Smooth muscle cell (in vitro differentiated cells): ENCODE data around the gene NEDD4L. TPM values are rescaled to one million over a fixed set of nuclear protein-coding genes. Genes with fewer than 3 reads are reported as not detected.
A peak's percentile ranks its signal among the peaks of the same experiment; 100 is the strongest.

Experiments used
- DNase-seq: peaks from one replicate; lab custom pipeline; 2025; ENCODE audit not compliant: unreplicated experiment; lab: John Stamatoyannopoulos, UW
- H2AFZ ChIP-seq: fragments of 200-600 bp; sonication (generic); 2 replicates; pipeline ENCODE4 v1.6.0; 2016; ENCODE audit warnings: antibody characterized with exemption, low read depth, mild to moderate bottlenecking
- H3F3A ChIP-seq: fragments of 200-600 bp; sonication (generic); 2 replicates; pipeline ENCODE4 v1.6.0; 2017; ENCODE audit warnings: antibody characterized with exemption, low read depth
- H3K27ac ChIP-seq: fragments of 200-600 bp; sonication (generic); 2 replicates; pipeline ENCODE4 v1.5.1; 2016; ENCODE audit warnings: low read depth, mild to moderate bottlenecking
- H3K27me3 ChIP-seq: fragments of 200-600 bp; sonication (generic); 2 replicates; pipeline ENCODE4 v1.6.1; 2016; ENCODE audit warnings: low read depth, mild to moderate bottlenecking
- H3K36me3 ChIP-seq: fragments of 200-600 bp; sonication (generic); 2 replicates; pipeline ENCODE4 v1.5.1; 2016; ENCODE audit warnings: low read depth
- H3K4me1 ChIP-seq: fragments of 200-600 bp; sonication (generic); 2 replicates; pipeline ENCODE4 v1.5.1; 2016; ENCODE audit warnings: low read depth
- H3K4me2 ChIP-seq: fragments of 200-600 bp; sonication (generic); 2 replicates; pipeline ENCODE4 v1.6.0; 2016; ENCODE audit warnings: mild to moderate bottlenecking
- H3K4me3 ChIP-seq: fragments of 200-600 bp; sonication (generic); 2 replicates; pipeline ENCODE4 v1.5.1; 2016; ENCODE audit warnings: mild to moderate bottlenecking
- H3K79me2 ChIP-seq: fragments of 200-600 bp; sonication (generic); 2 replicates; pipeline ENCODE4 v1.6.0; 2016; ENCODE audit warnings: low read depth, mild to moderate bottlenecking
- H3K9ac ChIP-seq: fragments of 200-600 bp; sonication (generic); 2 replicates; pipeline ENCODE4 v1.6.0; 2016; ENCODE audit warnings: low read depth
- H3K9me3 ChIP-seq: fragments of 200-600 bp; sonication (generic); replicated peaks from 2 replicates; pipeline ENCODE4 v1.5.1; 2016; ENCODE audit warnings: low read depth
- H4K20me1 ChIP-seq: fragments of 200-600 bp; sonication (generic); 2 replicates; pipeline ENCODE4 v1.6.0; 2016; ENCODE audit warnings: low read depth
- WGBS: methylation state at CpG from one replicate; pipeline ENCODE4 v1.1.7; 2016; ENCODE audit warnings: low lambda C conversion rate; 5-methylcytosine and 5-hydroxymethylcytosine counted together
- polyA plus RNA-seq: library from polyadenylated mRNA; unstranded; fragments of >200 nt; fragmentation: Nextera tagmentation; extraction: Ambion mirVana; gene quantifications from 2 replicates; pipeline ENCODE4 v1.2.1, GENCODE V29; 2016
- total RNA-seq: library from RNA; depleted of rRNA; stranded (reverse); fragments of >200 nt; gene quantifications from 2 replicates; pipeline ENCODE4 v1.2.3, GENCODE V29; 2014
- TF ChIP-seq, protein P1 (sequence below): fragments of 200-600 bp; sonication (generic); IDR thresholded peaks from 2 replicates; pipeline ENCODE4 v1.5.1; 2017; ENCODE audit warnings: borderline replicate concordance, mild to moderate bottlenecking, antibody characterized with exemption; ENCODE audit not compliant: insufficient read depth, poor library complexity, severe bottlenecking

Gene NEDD4L
- total and polyA plus RNA-seq, 2 experiments from 2014 or later: 8.7 to 41.3 TPM

DNA sequence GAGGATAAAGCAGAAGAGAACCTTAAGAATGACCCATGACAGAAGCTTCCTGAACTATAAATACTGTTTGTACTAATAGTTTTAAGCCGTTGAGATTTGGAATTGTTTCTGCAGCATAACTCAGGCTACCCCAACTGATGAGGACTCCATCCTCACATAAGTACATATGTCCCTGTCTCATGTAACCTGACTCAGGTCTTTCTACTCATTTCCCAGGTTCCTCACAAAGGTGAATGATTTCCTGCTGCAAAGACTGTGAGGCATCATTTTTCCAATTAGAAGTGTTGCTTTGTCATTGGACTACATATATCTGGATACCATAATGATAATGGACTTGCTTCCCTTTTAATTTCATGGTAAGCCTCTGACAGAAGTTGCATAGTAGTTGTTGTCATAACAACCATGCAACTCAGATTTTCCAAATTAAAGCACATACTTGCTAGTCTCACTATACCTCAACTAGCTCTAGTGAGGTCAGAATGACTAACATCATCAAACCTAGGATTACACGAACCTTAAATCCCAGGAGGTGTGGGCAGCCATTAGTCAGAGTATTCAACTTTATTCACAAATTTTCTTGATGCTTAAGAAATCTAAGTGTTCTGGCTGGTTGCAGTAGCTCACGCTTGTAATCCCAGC lies 38.0 kb upstream of the NEDD4L start:
- Histone ChIP-seq H3K36me3 (no peaks in the 10 kb centered on the region), H3K4me1 (peaks cover 7% of the 10 kb centered on the region), H3K27me3 (no peaks in the 10 kb centered on the region), H3F3A (peaks cover 4% of the 10 kb centered on the region), H3K4me3 (no peak overlapping the region), H3K9ac (peak overlapping the region; percentile 76), H3K9me3 (no peaks in the 10 kb centered on the region), H4K20me1 (no peaks in the 10 kb centered on the region), H2AFZ (no peak overlapping the region), H3K79me2 (no peaks in the 10 kb centered on the region), H3K27ac (peak overlapping the region; percentile 98), H3K4me2 (peak overlapping the region; percentile 32)
- DNase-seq: no peak
- TF ChIP-seq, protein P1, sequence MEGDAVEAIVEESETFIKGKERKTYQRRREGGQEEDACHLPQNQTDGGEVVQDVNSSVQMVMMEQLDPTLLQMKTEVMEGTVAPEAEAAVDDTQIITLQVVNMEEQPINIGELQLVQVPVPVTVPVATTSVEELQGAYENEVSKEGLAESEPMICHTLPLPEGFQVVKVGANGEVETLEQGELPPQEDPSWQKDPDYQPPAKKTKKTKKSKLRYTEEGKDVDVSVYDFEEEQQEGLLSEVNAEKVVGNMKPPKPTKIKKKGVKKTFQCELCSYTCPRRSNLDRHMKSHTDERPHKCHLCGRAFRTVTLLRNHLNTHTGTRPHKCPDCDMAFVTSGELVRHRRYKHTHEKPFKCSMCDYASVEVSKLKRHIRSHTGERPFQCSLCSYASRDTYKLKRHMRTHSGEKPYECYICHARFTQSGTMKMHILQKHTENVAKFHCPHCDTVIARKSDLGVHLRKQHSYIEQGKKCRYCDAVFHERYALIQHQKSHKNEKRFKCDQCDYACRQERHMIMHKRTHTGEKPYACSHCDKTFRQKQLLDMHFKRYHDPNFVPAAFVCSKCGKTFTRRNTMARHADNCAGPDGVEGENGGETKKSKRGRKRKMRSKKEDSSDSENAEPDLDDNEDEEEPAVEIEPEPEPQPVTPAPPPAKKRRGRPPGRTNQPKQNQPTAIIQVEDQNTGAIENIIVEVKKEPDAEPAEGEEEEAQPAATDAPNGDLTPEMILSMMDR: no peak
- 49% methylated on average over 3 of the region's 3 CpGs for WGBS

DNA sequence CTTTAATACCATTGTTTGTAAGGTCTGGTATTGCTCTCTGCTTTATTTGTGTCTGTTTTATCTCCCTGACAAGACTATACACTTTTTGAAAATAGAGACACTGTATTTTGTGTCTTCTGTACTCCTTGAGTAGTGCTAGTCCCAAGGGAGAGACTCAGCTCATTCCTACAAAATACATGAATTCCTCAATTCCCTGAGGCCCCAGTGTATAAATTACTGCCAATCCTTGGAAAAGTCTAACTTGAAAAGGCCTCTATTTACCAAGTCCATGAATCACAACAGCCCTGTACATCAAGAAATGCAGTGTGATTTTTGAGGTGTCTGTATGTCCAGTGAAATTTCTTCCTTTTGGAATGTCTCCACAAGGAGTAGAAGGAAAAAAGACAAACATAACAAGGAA lies 34.9 kb upstream of the NEDD4L start:
- Histone ChIP-seq H3K9ac (no peak overlapping the region), H3F3A (peaks cover 4% of the 10 kb centered on the region), H3K27me3 (no peaks in the 10 kb centered on the region), H3K36me3 (no peaks in the 10 kb centered on the region), H4K20me1 (no peaks in the 10 kb centered on the region), H3K4me2 (no peak overlapping the region), H3K4me1 (peaks cover 5% of the 10 kb centered on the region), H3K79me2 (no peaks in the 10 kb centered on the region), H3K4me3 (no peak overlapping the region), H3K9me3 (no peaks in the 10 kb centered on the region), H2AFZ (no peak overlapping the region), H3K27ac (no peak overlapping the region)
- DNase-seq: no peak
- TF ChIP-seq, protein P1: no peak

DNA sequence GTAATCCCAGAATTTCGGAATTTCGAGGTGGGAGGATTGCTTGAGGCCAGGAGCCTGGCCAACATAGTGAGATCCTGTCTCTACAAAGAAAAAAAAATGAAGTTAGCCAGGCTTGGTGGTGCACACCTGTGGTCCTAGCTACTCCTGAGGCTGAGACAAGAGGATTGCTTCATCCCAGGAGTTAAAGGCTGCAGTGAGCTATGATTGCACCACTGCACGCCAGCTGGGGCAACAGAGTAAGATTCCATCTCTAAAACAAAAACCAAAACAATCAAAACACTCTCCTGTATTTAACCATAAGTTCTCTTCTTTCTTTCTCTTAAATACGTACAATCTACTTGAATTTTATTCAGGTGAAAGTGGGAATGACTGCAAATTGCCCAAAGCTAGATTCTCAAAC lies 33.8 kb upstream of the NEDD4L start:
- Histone ChIP-seq H4K20me1 (no peaks in the 10 kb centered on the region), H3K4me1 (no peaks in the 10 kb centered on the region), H3K9me3 (no peaks in the 10 kb centered on the region), H3K9ac (no peak overlapping the region), H3K27ac (no peak overlapping the region), H3K4me3 (no peak overlapping the region), H3K27me3 (no peaks in the 10 kb centered on the region), H3K79me2 (no peaks in the 10 kb centered on the region), H3K36me3 (no peaks in the 10 kb centered on the region), H2AFZ (no peak overlapping the region), H3F3A (no peaks in the 10 kb centered on the region), H3K4me2 (no peak overlapping the region)
- DNase-seq: no peak
- TF ChIP-seq, protein P1: no peak
- 93% methylated on average over 4 of the region's 4 CpGs for WGBS

DNA sequence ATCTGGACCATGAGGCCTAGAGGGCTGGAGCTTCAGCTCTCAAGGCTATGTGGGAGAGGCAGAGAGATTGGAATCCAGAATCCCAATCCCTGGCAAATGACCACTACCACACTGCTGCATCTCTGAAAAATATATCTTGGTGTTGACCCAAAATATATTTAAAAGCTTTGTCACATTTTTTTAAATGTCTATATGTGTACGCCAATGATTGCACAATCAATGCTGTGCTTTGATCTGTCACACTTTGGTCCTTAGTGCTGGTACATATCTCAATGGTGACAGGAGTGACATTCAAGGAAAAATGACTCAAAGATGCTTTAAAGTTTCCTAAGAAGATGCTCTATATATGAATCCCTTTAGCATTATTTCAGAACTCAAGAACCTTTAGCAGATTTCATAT lies 31.7 kb upstream of the NEDD4L start:
- Histone ChIP-seq H3K4me3 (no peak overlapping the region), H2AFZ (no peak overlapping the region), H3K9ac (no peak overlapping the region), H3F3A (no peaks in the 10 kb centered on the region), H4K20me1 (no peaks in the 10 kb centered on the region), H3K9me3 (no peaks in the 10 kb centered on the region), H3K27ac (no peak overlapping the region), H3K79me2 (no peaks in the 10 kb centered on the region), H3K4me2 (no peak overlapping the region), H3K27me3 (no peaks in the 10 kb centered on the region), H3K36me3 (no peaks in the 10 kb centered on the region), H3K4me1 (no peaks in the 10 kb centered on the region)
- DNase-seq: no peak
- 97% methylated on average over 1 of the region's 1 CpG for WGBS
- TF ChIP-seq, protein P1: no peak
